ENCODE measurements around the gene KRT15.
"Not testable (repeated sequence)": the region's sequence is repeated elsewhere in the genome, so short reads cannot be mapped to it uniquely, and the experiment has no call there.

The KRT15 gene

GRCh38 chr17:41542786-41543185 lies 24.1 kb upstream of the KRT15 start:
- not testable (repeated sequence) for DNase-seq

- no peak for DNase-seq
Measured at GRCh38 chr17:41542357-41542756, 23.7 kb upstream of the KRT15 start.

GRCh38 chr17:41540921-41541625 lies 22.4 kb upstream of the KRT15 start:
- DNase-seq = no peak

DNA sequence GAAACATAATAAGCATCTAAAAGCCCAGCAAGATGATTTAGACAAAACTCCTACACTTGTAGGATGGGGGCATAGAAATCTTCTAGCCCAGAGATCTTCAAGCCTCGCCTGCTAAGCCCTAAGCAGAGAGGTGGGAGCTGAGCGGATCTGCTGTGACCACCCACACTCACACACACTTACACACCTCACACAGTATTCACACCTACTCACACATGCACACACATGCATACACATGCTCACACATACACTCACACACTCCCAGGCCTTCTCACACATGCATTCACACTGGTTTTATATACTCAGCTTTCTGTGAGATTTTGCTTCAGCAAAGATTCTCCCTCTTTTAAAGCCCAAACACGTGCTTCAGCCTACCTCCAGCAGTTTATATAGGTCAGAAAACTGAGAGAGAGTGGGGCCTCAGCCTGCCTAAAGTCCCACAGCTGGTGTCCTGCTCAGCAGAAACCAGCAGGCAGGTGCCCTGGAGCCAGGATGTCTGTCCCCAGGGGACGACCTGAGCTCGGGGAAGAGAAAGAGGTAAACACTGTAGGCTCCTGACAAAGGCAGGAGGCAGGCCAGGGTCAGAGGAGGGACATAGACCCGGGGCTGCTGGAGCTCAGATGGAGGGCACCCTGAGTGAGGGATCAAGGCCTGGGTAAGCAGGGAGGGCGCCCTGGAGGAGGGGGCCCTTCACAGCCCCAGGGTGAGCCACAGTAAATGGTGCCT lies 21.4 kb upstream of the KRT15 start:
- DNase-seq = no peak

- DNase-seq = no peak
Measured at GRCh38 chr17:41539071-41539492, 20.4 kb upstream of the KRT15 start.

DNA sequence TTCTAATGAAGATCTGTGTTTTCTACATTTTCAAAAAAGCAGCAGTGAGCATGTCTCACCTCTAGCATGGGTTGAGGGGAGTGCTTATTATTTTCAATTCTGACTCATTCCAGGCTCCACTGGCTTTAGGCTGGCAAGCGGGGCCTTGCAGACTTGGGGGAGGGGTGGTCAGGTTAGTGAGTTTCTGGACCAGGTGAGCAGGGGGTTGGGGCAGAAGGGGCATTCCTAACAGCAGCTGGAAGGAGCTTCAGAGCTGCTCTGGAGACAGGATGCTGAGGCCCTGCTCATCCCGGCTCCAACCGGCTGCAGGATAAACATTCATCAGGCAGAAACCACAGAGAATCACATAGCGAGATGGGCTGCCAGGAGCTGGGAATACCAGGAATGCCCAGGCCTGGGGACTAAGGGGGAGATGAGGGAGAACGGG lies 19.9 kb upstream of the KRT15 start:
- no peak for DNase-seq

GRCh38 chr17:41537990-41538389 lies 19.3 kb upstream of the KRT15 start:
- DNase-seq = no peak

DNA sequence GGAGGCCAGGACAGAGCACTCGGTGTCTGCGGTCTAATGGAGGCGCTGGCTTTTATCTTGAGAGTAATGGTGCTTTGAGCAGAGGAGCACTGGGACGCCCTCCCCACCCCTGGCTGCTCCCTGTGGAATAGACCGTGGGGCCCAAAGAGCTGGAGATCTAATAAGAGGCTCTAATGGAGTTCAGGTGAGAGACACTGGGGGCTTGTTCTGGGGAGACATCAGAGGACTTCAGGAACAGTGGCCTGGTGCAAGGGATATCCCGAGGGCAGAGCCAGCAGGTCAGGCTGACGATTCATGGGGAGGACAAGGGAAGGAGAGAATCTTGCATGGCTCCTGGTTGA lies 18.9 kb upstream of the KRT15 start:
- no peak for DNase-seq

GRCh38 chr17:41536741-41537613 lies 18.3 kb upstream of the KRT15 start:
- DNase-seq = no peak

DNA sequence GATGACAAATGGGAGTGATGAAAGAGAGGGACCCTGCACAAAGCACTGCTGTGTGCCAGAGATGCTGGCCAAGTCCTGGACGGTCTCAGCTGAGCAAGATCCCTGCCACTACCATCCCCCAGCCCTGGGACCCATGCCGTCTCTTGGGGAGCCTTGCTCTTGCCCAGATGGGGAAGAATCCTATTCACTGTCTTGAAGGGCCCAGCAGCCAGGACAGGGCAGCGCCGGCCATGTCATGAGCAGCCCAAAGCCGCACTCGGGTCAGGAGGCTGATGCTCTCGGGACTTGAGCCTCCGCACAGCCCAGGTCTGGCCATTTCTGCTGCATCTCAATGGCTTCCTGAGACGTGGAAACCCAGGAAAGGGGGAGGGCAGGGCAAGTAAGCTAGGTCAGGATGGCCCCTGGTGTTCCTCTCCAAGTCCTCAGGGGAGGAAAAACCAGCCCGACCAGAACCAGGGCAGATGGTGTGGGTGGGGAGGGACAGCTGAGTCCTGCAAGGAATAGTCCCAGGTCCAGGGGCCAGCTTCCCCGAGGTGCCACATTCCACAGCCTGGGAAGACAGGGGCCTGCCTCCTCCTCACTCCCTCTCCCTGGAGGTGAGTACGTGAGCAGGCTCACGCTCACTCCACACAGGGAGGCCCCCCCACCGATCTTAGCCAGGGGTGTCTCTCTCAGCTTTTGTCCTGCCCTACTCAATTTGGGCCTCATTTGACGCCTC lies 17.2 kb upstream of the KRT15 start:
- no peak for DNase-seq

- DNase-seq = no peak
Measured at GRCh38 chr17:41534899-41535546, 16.3 kb upstream of the KRT15 start.

DNA sequence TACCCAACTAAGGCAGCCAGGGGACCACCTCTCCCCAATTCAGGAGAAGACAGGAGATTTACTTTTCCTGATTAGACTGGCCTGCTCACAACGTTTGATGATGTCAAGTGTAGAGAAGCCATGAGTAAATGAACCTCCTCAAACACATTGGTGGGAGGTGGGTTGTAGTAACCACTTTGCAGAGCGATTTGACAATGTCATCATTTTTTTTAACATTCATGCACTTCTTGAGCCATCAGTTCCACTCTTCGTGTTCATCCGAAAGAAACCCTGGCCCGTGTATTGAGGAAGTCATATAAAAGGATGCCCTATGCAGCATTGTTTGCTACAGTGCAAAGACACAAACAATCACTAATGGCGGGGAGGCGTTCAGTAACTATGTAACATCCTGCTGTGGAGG lies 14.9 kb upstream of the KRT15 start:
- DNase-seq = no peak

- DNase-seq = no peak
Measured at GRCh38 chr17:41532947-41533570, 14.4 kb upstream of the KRT15 start.

GRCh38 chr17:41531993-41532392 lies 13.3 kb upstream of the KRT15 start:
- no peak for DNase-seq

- DNase-seq = no peak
Measured at GRCh38 chr17:41530062-41531048, 11.7 kb upstream of the KRT15 start.

- no peak for DNase-seq
Measured at GRCh38 chr17:41529491-41529915, 10.8 kb upstream of the KRT15 start.

GRCh38 chr17:41528959-41529353 lies 10.3 kb upstream of the KRT15 start:
- no peak for DNase-seq

DNA sequence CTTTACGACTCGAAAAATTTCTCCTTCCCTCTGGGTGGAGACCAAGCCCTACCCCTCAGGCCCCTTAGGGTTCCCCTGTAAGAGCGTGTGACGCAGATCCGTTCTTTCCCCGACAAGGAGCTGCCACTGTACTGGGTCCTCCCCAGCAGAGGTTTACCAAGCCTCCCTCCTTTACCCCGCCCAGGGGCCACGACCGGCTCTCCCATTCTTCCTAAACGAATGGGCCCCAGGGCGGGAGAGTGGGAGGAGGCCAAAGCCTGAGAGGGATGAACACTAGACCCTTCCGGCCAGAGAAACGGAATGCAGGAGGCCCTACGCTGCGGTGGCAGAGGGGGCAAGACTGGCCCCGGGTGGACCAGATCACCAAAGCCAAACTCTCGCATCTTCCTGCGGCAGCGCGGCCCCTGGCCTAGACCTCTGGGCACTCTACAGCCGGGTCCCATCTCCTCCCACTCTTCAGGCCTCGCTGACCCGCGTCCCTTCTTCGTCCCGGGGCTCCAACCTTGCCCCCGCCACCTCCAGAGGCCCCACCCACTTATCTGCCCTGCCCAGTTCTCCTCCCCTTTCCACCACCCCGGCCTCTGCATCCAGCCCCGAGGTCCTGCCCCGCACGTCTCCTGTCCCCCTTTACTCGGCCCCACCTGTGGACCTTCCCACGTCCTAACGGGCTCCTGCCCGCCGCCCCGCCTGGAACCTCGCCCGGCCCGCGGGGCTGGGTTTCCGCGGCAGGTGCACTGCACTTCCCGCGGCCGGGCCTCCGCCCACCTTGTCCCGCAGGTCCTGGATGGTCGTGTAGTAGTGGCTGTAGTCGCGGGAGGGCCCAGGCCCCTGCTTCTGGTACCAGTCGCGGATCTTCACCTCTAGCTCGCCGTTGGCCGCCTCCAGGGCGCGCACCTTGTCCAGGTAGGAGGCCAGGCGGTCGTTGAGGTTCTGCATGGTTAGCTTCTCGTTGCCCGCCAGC lies 8.7 kb upstream of the KRT15 start:
- peak; percentile 21 for DNase-seq

DNA sequence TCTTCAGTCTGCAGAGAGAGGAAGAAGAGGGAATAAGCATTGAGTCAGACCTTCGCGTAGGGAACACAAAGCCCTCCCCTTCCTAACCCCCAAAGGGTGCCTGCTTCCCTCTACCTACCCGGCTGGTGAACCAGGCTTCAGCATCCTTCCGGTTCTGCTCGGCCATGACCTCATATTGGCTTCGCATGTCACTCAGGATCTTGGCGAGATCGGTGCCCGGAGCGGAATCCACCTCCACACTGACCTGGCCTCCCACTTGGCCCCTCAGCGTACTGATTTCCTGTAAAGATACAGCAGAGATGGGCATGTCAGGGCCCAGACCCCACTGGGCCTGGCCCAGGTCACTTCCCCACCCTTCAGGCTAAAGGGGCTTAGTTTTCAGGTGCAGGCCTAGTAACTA lies 5.6 kb upstream of the KRT15 start:
- no peak for DNase-seq

Measured in CD4-positive, alpha-beta T cell treated with Interleukin-6 for 4 hours (primary cell).